HG03175 (cell line): ENCODE data around the gene KRTAP5-6.
"Not testable (repeated sequence)": the region's sequence is repeated elsewhere in the genome, so short reads cannot be mapped to it uniquely, and the experiment has no call there.

Experiments used
- ATAC-seq: cut with Tn5 transposase; IDR thresholded peaks from one replicate; pipeline ENCODE4 v1.9.1; 2021; ENCODE audit warnings: mild to moderate bottlenecking, moderate library complexity; ENCODE audit not compliant: unreplicated experiment

The KRTAP5-6 gene

GRCh38 chr11:1661454-1662269, 35.3 kb upstream of the KRTAP5-6 start:
- not testable (repeated sequence) for ATAC-seq

- ATAC-seq = not testable (repeated sequence)
These were observed 34.2 kb upstream of the KRTAP5-6 start for GRCh38 chr11:1662699-1663283.

GRCh38 chr11:1665313-1665712, 31.7 kb upstream of the KRTAP5-6 start:
- no peak for ATAC-seq

- no peak for ATAC-seq
These were observed 29.7 kb upstream of the KRTAP5-6 start for GRCh38 chr11:1667121-1667850.

GRCh38 chr11:1667906-1668305, 29.1 kb upstream of the KRTAP5-6 start:
- no peak for ATAC-seq

GRCh38 chr11:1668911-1669473, 28.0 kb upstream of the KRTAP5-6 start:
- ATAC-seq = no peak

- ATAC-seq = no peak
These were observed 27.3 kb upstream of the KRTAP5-6 start for GRCh38 chr11:1669546-1670218.

- not testable (repeated sequence) for ATAC-seq
These were observed 26.5 kb upstream of the KRTAP5-6 start for GRCh38 chr11:1670457-1670856.

GRCh38 chr11:1670905-1671371, 26.1 kb upstream of the KRTAP5-6 start:
- ATAC-seq = no peak

GRCh38 chr11:1671658-1672057, 25.3 kb upstream of the KRTAP5-6 start:
- ATAC-seq = no peak

GRCh38 chr11:1672613-1673350, 24.2 kb upstream of the KRTAP5-6 start:
- no peak for ATAC-seq

GRCh38 chr11:1673446-1674172, 23.4 kb upstream of the KRTAP5-6 start:
- no peak for ATAC-seq

GRCh38 chr11:1674173-1675131, 22.5 kb upstream of the KRTAP5-6 start:
- ATAC-seq = no peak

- ATAC-seq = no peak
These were observed 21.3 kb upstream of the KRTAP5-6 start for GRCh38 chr11:1675536-1676228.

- ATAC-seq = no peak
These were observed 20.7 kb upstream of the KRTAP5-6 start for GRCh38 chr11:1676229-1676740.

- ATAC-seq = no peak
These were observed 17.1 kb upstream of the KRTAP5-6 start for GRCh38 chr11:1679881-1680280.

GRCh38 chr11:1682225-1682905, 14.6 kb upstream of the KRTAP5-6 start:
- no peak for ATAC-seq
